ENCODE results near the gene CNGB1.

DNA sequence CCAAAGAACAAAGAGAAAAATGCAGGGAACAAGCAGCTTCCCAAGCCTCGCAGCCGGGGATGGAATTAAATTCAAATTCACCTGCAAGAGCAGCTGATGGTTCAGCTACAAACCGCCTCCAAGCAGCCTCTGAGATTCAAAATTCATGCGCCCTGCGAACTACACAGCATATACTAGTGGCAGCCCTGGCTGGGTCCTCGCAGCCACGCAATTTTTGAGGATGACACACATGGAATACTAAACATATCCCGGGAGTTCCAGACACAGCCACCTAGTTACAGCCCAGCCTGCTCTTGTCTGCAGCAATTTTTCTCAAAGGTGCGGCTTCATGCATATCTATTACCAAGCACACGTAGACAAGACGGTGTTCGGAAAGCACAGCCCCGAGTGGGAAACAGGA lies 132.8 kb downstream of the CNGB1 start:
- TF ChIP-seq, protein P1, sequence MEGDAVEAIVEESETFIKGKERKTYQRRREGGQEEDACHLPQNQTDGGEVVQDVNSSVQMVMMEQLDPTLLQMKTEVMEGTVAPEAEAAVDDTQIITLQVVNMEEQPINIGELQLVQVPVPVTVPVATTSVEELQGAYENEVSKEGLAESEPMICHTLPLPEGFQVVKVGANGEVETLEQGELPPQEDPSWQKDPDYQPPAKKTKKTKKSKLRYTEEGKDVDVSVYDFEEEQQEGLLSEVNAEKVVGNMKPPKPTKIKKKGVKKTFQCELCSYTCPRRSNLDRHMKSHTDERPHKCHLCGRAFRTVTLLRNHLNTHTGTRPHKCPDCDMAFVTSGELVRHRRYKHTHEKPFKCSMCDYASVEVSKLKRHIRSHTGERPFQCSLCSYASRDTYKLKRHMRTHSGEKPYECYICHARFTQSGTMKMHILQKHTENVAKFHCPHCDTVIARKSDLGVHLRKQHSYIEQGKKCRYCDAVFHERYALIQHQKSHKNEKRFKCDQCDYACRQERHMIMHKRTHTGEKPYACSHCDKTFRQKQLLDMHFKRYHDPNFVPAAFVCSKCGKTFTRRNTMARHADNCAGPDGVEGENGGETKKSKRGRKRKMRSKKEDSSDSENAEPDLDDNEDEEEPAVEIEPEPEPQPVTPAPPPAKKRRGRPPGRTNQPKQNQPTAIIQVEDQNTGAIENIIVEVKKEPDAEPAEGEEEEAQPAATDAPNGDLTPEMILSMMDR (conservative IDR thresholded peaks at IDR 0.05; ENCODE audit: low read length): no peak
- TF ChIP-seq EZH2phosphoT487 (IDR thresholded peaks at IDR 0.05; ENCODE audit: borderline replicate concordance, low read depth, low read length): no peak

All from OCI-LY7 (cell line).